HG02870 (cell line): ENCODE measurements around the gene ZNF616.

Experiments used
- ATAC-seq: cut with Tn5 transposase; IDR thresholded peaks from one replicate; pipeline ENCODE4 v1.9.1; 2021; ENCODE audit warnings: mild to moderate bottlenecking, moderate library complexity; ENCODE audit not compliant: unreplicated experiment

Gene ZNF616

GRCh38 chr19:52139252-52140031, at the start of gene ZNF616:
TSS of gene ZNF616 (minus strand) at chr19:52139938. CDS start at chr19:52130512, 9,426 bp downstream.
- ATAC-seq, result peak; percentile 65

- peak; percentile 1 for ATAC-seq
Measured at GRCh38 chr19:52188822-52189734, 49.3 kb upstream of the ZNF616 start.

- ATAC-seq, result no peak
Measured at GRCh38 chr19:52187407-52187806, 47.7 kb upstream of the ZNF616 start.

- no peak for ATAC-seq
Measured at GRCh38 chr19:52176574-52176973, 36.8 kb upstream of the ZNF616 start.

- ATAC-seq, result no peak
Measured at GRCh38 chr19:52172347-52172746, 32.6 kb upstream of the ZNF616 start.

- ATAC-seq, result peak; percentile 62
Measured at GRCh38 chr19:52171321-52172169, 31.8 kb upstream of the ZNF616 start, which contains the start of gene ZNF836. TSS of gene ZNF836 (minus strand) at chr19:52171621. CDS start at chr19:52168072, 3,549 bp downstream.

- ATAC-seq, result no peak
Measured at GRCh38 chr19:52170863-52171320, 31.2 kb upstream of the ZNF616 start.

- ATAC-seq, result no peak
Measured at GRCh38 chr19:52170304-52170703, 30.6 kb upstream of the ZNF616 start.

GRCh38 chr19:52155596-52156359, 16.0 kb upstream of the ZNF616 start:
- ATAC-seq, result no peak

GRCh38 chr19:52148256-52148655, 8.5 kb upstream of the ZNF616 start:
- ATAC-seq, result no peak

- ATAC-seq, result no peak
Measured at GRCh38 chr19:52142001-52142595, 2.4 kb upstream of the ZNF616 start.

GRCh38 chr19:52141203-52141602, 1.5 kb upstream of the ZNF616 start:
- ATAC-seq, result no peak

GRCh38 chr19:52140032-52140710, 433 bp upstream of the ZNF616 start:
- peak; percentile 79 for ATAC-seq

- no peak for ATAC-seq
Measured at GRCh38 chr19:52138983-52139251, 821 bp downstream of the ZNF616 start.

- ATAC-seq, result no peak
Measured at GRCh38 chr19:52138278-52138982, 1.3 kb downstream of the ZNF616 start.

- no peak for ATAC-seq
Measured at GRCh38 chr19:52120286-52120685, 19.5 kb downstream of the ZNF616 start.

- ATAC-seq, result no peak
Measured at GRCh38 chr19:52115526-52116053, 24.1 kb downstream of the ZNF616 start.

- no peak for ATAC-seq
Measured at GRCh38 chr19:52114691-52115090, 25.0 kb downstream of the ZNF616 start.
